ENCODE results near the gene PIGC.

Gene PIGC

DNA sequence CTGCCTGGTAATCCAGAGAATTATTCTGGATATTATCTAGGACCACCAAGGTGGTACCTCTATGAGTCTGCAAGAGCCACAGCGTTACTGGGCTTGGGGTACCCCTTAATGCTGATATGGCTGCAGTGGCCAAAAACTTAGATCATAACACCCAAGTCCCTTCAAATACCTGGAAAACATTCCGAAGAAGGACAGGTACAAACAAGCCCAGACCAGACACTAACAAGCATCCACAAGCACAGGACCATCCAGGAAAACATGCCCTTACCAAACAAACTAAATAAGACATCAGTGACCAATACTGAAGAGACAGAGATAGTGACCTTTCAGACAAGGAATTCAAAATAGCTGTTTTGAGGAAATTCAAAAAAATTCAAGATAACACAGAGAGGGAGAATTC is 20.5 kb downstream of the PIGC start:
- Histone ChIP-seq H3K4me2 (ENCODE audit: low read length) (no peak overlapping the region), H3K27me3 (ENCODE audit: insufficient read depth, low read length) (no peaks in the 10 kb centered on the region), H3K9ac (ENCODE audit: low read length) (no peak overlapping the region), H3K4me3 (ENCODE audit: low read depth, low read length) (no peak overlapping the region), H3K23ac (ENCODE audit: low read length) (no peak overlapping the region), H2AK5ac (ENCODE audit: low read length) (no peak overlapping the region), H2BK120ac (ENCODE audit: insufficient read depth, low read length, poor library complexity) (peak overlapping the region; percentile 3), H3K79me2 (ENCODE audit: control insufficient read depth, insufficient read depth, low read length, poor library complexity) (no peaks in the 10 kb centered on the region), H3K4me1 (ENCODE audit: control insufficient read depth in 1 of 2, insufficient read depth in 2 of 2, low read length in 2 of 2) (no peaks in the 10 kb centered on the region), H2AFZ (ENCODE audit: insufficient read depth, low read length, poor library complexity) (no peak overlapping the region), H3K9me3 (ENCODE audit: insufficient read depth, low read depth, low read length) (no peaks in the 10 kb centered on the region), H4K8ac (ENCODE audit: low read depth, low read length) (no peak overlapping the region), H2BK5ac (ENCODE audit: low read depth, low read length, poor library complexity) (peak overlapping the region; percentile 37), H2BK12ac (ENCODE audit: low read length) (no peak overlapping the region), H4K91ac (ENCODE audit: low read depth, low read length) (peak overlapping the region; percentile 72), H3K79me1 (ENCODE audit: low read length) (peaks cover 4% of the 10 kb centered on the region), H3K14ac (ENCODE audit: low read length) (no peak overlapping the region), H3K4ac (ENCODE audit: low read depth, low read length) (no peak overlapping the region), H3K18ac (ENCODE audit: low read length) (peak overlapping the region; percentile 61), H4K12ac (ENCODE audit: low read depth, low read length) (no peak overlapping the region), H3K27ac (ENCODE audit: low read depth, low read length) (no peak overlapping the region), H3K36me3 (ENCODE audit: control insufficient read depth in 1 of 2, insufficient read depth in 2 of 2, low read length in 2 of 2) (no peaks in the 10 kb centered on the region)
- no peak for DNase-seq
- WGBS (ENCODE audit: extremely low coverage, insufficient coverage, insufficient read length): no CpG with 5 or more reads among the region's 2 CpGs

- H3K4me1 ChIP-seq (ENCODE audit: control insufficient read depth in 1 of 2, insufficient read depth in 2 of 2, low read length in 2 of 2): no peaks in the 10 kb centered on the region
- peak overlapping the region; percentile 3 for H2BK120ac ChIP-seq (ENCODE audit: insufficient read depth, low read length, poor library complexity)
- H3K79me1 ChIP-seq (ENCODE audit: low read length): peaks cover 4% of the 10 kb centered on the region
- no peaks in the 10 kb centered on the region for H3K79me2 ChIP-seq (ENCODE audit: control insufficient read depth, insufficient read depth, low read length, poor library complexity)
- no peak overlapping the region for H3K4me3 ChIP-seq (ENCODE audit: low read depth, low read length)
- H3K27me3 ChIP-seq (ENCODE audit: insufficient read depth, low read length): no peaks in the 10 kb centered on the region
- no peak overlapping the region for H4K12ac ChIP-seq (ENCODE audit: low read depth, low read length)
- no peak overlapping the region for H3K4me2 ChIP-seq (ENCODE audit: low read length)
- H2AFZ ChIP-seq (ENCODE audit: insufficient read depth, low read length, poor library complexity): no peak overlapping the region
- H2BK12ac ChIP-seq (ENCODE audit: low read length): no peak overlapping the region
- DNase-seq: no peak
- H3K9me3 ChIP-seq (ENCODE audit: insufficient read depth, low read depth, low read length): no peaks in the 10 kb centered on the region
- H3K36me3 ChIP-seq (ENCODE audit: control insufficient read depth in 1 of 2, insufficient read depth in 2 of 2, low read length in 2 of 2): no peaks in the 10 kb centered on the region
- no peak overlapping the region for H3K27ac ChIP-seq (ENCODE audit: low read depth, low read length)
- no peak overlapping the region for H3K9ac ChIP-seq (ENCODE audit: low read length)
- H4K91ac ChIP-seq (ENCODE audit: low read depth, low read length): peak overlapping the region; percentile 72
- peak overlapping the region; percentile 2 for H3K4ac ChIP-seq (ENCODE audit: low read depth, low read length)
- no peak overlapping the region for H3K23ac ChIP-seq (ENCODE audit: low read length)
- WGBS (ENCODE audit: extremely low coverage, insufficient coverage, insufficient read length): no CpG with 5 or more reads among the region's 5 CpGs
- H2BK5ac ChIP-seq (ENCODE audit: low read depth, low read length, poor library complexity): no peak overlapping the region
- no peak overlapping the region for H4K8ac ChIP-seq (ENCODE audit: low read depth, low read length)
- peak overlapping the region; percentile 15 for H3K18ac ChIP-seq (ENCODE audit: low read length)
- H3K14ac ChIP-seq (ENCODE audit: low read length): no peak overlapping the region
- H2AK5ac ChIP-seq (ENCODE audit: low read length): no peak overlapping the region
Measured at GRCh38 chr1:172421974-172422604, 21.8 kb downstream of the PIGC start.

DNA sequence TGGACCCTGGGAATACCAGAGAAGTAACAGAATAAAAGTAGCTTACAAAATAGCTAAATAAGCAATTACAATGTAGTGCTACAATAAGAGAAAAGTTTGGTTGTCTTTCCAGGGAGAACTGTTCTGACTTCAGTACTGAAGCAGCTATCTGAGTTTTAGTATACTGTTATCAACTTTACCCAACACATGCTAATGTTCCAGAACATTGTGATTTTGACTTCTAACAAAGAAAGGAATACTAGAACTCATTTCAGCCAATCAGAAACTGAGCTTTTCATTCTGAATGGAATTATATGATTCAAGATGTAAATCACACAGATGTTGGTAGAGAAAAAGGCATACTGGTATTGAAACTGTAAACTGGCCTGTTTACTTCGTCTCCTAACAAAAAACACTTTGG is 23.5 kb downstream of the PIGC start, which contains the start of gene C1orf105:
Gene C1orf105, plus strand, starts transcription at position 301 of the 400 bp plus-strand sequence. CDS start 201 bp downstream, outside the sequence.
- no peak within 1 kb of the TSS for H3K4ac ChIP-seq (ENCODE audit: low read depth, low read length)
- H3K14ac ChIP-seq (ENCODE audit: low read length): no peak within 1 kb of the TSS
- no peak within 1 kb of the TSS for H3K9ac ChIP-seq (ENCODE audit: low read length)
- no peak within 1 kb of the TSS for H2BK12ac ChIP-seq (ENCODE audit: low read length)
- no peak within 1 kb of the TSS for H3K23ac ChIP-seq (ENCODE audit: low read length)
- H3K79me1 ChIP-seq (ENCODE audit: low read length): peaks cover 4% of the 10 kb centered on the region
- no peak within 1 kb of the TSS for H4K8ac ChIP-seq (ENCODE audit: low read depth, low read length)
- H3K4me1 ChIP-seq (ENCODE audit: control insufficient read depth in 1 of 2, insufficient read depth in 2 of 2, low read length in 2 of 2): no peaks in the 10 kb centered on the region
- no peak within 1 kb of the TSS for H2BK5ac ChIP-seq (ENCODE audit: low read depth, low read length, poor library complexity)
- no peak within 1 kb of the TSS for H3K4me3 ChIP-seq (ENCODE audit: low read depth, low read length)
- no peak within 1 kb of the TSS for H2AFZ ChIP-seq (ENCODE audit: insufficient read depth, low read length, poor library complexity)
- H2AK5ac ChIP-seq (ENCODE audit: low read length): no peak within 1 kb of the TSS
- no peak within 1 kb of the TSS for H3K27ac ChIP-seq (ENCODE audit: low read depth, low read length)
- H3K79me2 ChIP-seq (ENCODE audit: control insufficient read depth, insufficient read depth, low read length, poor library complexity): no peaks in the 10 kb centered on the region
- H3K27me3 ChIP-seq (ENCODE audit: insufficient read depth, low read length): no peaks in the 10 kb centered on the region
- H3K4me2 ChIP-seq (ENCODE audit: low read length): no peak within 1 kb of the TSS
- H3K9me3 ChIP-seq (ENCODE audit: insufficient read depth, low read depth, low read length): no peaks in the 10 kb centered on the region
- no peak within 1 kb of the TSS for H4K91ac ChIP-seq (ENCODE audit: low read depth, low read length)
- no peak within 1 kb of the TSS for H4K12ac ChIP-seq (ENCODE audit: low read depth, low read length)
- H3K36me3 ChIP-seq (ENCODE audit: control insufficient read depth in 1 of 2, insufficient read depth in 2 of 2, low read length in 2 of 2): no peaks in the 10 kb centered on the region
- no peak for DNase-seq
- no peak within 1 kb of the TSS for H3K18ac ChIP-seq (ENCODE audit: low read length)
- H2BK120ac ChIP-seq (ENCODE audit: insufficient read depth, low read length, poor library complexity): no peak within 1 kb of the TSS
- no CpG with 5 or more reads among the region's 1 CpG for WGBS (ENCODE audit: extremely low coverage, insufficient coverage, insufficient read length)

GRCh38 chr1:172417557-172417956 is 26.3 kb downstream of the PIGC start:
- no peak overlapping the region for H3K9ac ChIP-seq (ENCODE audit: low read length)

More at GRCh38 chr1:172417557-172417956, 26.3 kb downstream of the PIGC start:
- Histone ChIP-seq H3K9me3 (ENCODE audit: insufficient read depth, low read depth, low read length) (no peaks in the 10 kb centered on the region), H4K8ac (ENCODE audit: low read depth, low read length) (no peak overlapping the region), H3K4me2 (ENCODE audit: low read length) (no peak overlapping the region), H3K4me1 (ENCODE audit: control insufficient read depth in 1 of 2, insufficient read depth in 2 of 2, low read length in 2 of 2) (peaks cover 0 to 3% of the 10 kb centered on the region in 2 experiments), H2BK5ac (ENCODE audit: low read depth, low read length, poor library complexity) (no peak overlapping the region), H3K79me1 (ENCODE audit: low read length) (no peaks in the 10 kb centered on the region), H3K23ac (ENCODE audit: low read length) (no peak overlapping the region), H4K91ac (ENCODE audit: low read depth, low read length) (no peak overlapping the region), H3K14ac (ENCODE audit: low read length) (no peak overlapping the region), H2BK120ac (ENCODE audit: insufficient read depth, low read length, poor library complexity) (no peak overlapping the region), H3K27me3 (ENCODE audit: insufficient read depth, low read length) (no peaks in the 10 kb centered on the region), H2BK12ac (ENCODE audit: low read length) (no peak overlapping the region), H2AK5ac (ENCODE audit: low read length) (no peak overlapping the region), H3K36me3 (ENCODE audit: control insufficient read depth in 1 of 2, insufficient read depth in 2 of 2, low read length in 2 of 2) (no peaks in the 10 kb centered on the region), H3K4ac (ENCODE audit: low read depth, low read length) (no peak overlapping the region), H4K12ac (ENCODE audit: low read depth, low read length) (no peak overlapping the region), H3K27ac (ENCODE audit: low read depth, low read length) (peak overlapping the region; percentile 16), H3K18ac (ENCODE audit: low read length) (no peak overlapping the region), H3K79me2 (ENCODE audit: control insufficient read depth, insufficient read depth, low read length, poor library complexity) (no peaks in the 10 kb centered on the region), H2AFZ (ENCODE audit: insufficient read depth, low read length, poor library complexity) (no peak overlapping the region), H3K4me3 (ENCODE audit: low read depth, low read length) (no peak overlapping the region)
- WGBS (ENCODE audit: extremely low coverage, insufficient coverage, insufficient read length): no CpG with 5 or more reads among the region's 1 CpG
- peak; percentile 73 to 95 for DNase-seq
